ENCODE results near the gene PGAP6. TPM values are rescaled to one million over a fixed set of nuclear protein-coding genes. Genes with fewer than 3 reads are reported as not detected.
"Not testable (repeated sequence)": the region's sequence is repeated elsewhere in the genome, so short reads cannot be mapped to it uniquely, and the experiment has no call there.

The PGAP6 gene
- total RNA-seq, 2 donors from 2014 or later, result 38.7 to 55.4 TPM

DNA sequence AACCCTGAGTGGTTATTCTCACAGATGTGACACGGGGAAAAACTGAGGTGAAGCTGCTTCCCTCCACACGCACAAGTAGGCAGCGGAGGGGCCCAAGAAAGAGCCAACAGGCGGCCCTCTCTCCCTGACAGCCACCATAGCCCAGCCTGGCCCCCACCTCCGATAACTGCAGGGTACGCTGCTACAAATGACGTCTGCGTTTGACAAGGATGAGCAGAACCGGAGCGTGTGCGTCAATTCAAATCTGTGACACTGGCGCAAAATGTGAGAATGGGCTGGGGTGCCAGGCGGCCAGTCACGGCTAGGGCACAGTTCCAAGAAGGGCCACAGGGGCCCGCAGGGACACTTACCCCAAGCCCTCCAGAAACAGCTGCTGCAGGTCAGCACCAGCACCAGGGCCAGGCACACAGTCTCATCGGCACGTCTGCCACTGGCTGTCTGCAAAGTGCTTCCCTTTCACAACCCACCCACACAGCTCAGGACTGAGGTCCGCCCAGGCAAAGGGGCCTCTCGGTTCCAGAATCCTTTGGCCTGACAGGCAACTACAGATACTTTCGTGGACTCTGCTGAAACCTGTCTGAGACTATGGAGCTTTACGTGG is 43.7 kb downstream of the PGAP6 start:
- H3K4me1 ChIP-seq (ENCODE audit: control insufficient read depth in 1 of 2, low read depth in 2 of 2), result peaks cover 6 to 8% of the 10 kb centered on the region in 2 donors
- TF ChIP-seq, protein P1, sequence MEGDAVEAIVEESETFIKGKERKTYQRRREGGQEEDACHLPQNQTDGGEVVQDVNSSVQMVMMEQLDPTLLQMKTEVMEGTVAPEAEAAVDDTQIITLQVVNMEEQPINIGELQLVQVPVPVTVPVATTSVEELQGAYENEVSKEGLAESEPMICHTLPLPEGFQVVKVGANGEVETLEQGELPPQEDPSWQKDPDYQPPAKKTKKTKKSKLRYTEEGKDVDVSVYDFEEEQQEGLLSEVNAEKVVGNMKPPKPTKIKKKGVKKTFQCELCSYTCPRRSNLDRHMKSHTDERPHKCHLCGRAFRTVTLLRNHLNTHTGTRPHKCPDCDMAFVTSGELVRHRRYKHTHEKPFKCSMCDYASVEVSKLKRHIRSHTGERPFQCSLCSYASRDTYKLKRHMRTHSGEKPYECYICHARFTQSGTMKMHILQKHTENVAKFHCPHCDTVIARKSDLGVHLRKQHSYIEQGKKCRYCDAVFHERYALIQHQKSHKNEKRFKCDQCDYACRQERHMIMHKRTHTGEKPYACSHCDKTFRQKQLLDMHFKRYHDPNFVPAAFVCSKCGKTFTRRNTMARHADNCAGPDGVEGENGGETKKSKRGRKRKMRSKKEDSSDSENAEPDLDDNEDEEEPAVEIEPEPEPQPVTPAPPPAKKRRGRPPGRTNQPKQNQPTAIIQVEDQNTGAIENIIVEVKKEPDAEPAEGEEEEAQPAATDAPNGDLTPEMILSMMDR (IDR thresholded peaks at IDR 0.05), result no peak
- no peak overlapping the region for H3K4me3 ChIP-seq
- DNase-seq (ENCODE audit: low spot score) (no peak), ATAC-seq (ENCODE audit: insufficient number of reproducible peaks, low FRiP score, low read depth) (no peak)
- no peaks in the 10 kb centered on the region for H3K27me3 ChIP-seq (replicated peaks; ENCODE audit: insufficient read depth)
- H3K27ac ChIP-seq, result no peak overlapping the region
- no peaks in the 10 kb centered on the region for H3K9me3 ChIP-seq
- H3K36me3 ChIP-seq, result no peaks in the 10 kb centered on the region

DNA sequence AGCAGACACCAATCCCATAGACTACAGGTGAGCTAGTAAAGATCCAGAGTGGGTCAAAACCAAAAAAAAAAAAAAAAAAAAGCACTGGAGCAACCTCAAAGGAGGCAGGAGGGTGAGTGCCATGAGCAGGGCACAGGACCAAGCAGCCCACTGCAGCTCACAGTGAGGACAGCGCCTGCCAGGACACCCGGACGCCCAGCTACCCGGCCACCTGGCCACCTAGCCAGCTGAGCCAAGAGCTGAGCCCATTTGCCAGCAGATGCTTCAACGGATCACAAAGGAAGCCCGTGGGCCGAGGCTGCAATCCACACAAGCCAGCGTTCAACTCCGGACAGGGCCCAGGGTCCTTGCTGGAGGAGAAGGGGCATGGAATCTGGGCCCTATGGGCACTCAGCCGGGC is 44.3 kb downstream of the PGAP6 start:
- DNase-seq (ENCODE audit: low spot score), result no peak
- Histone ChIP-seq H3K27ac (no peak overlapping the region), H3K4me3 (no peak overlapping the region), H3K36me3 (no peaks in the 10 kb centered on the region), H3K27me3 (replicated peaks; ENCODE audit: insufficient read depth) (no peaks in the 10 kb centered on the region), H3K4me1 (ENCODE audit: control insufficient read depth in 1 of 2, low read depth in 2 of 2) (peaks cover 6 to 8% of the 10 kb centered on the region in 2 donors), H3K9me3 (no peaks in the 10 kb centered on the region)
- no peak for ATAC-seq (ENCODE audit: insufficient number of reproducible peaks, low FRiP score, low read depth)
- TF ChIP-seq, protein P1 (IDR thresholded peaks at IDR 0.05), result no peak

DNA sequence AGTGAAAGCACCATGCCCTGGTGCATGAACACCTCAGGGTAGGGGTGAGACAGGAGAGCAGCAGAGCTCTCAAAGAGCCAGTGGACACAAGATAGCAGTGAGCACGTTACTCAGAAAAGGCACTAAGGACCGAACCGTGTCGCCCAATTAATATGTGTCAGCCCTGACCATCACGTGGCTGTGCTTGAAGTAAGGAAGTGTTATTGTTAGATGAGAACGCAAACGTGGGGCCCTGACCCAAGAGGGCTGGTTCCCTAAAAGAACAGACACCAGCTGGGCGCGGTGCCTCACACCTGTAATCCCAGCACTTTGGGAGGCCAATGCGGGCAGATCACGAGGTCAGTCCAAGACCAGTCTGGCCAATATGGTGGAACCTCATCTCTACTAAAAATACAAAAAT is 45.5 kb downstream of the PGAP6 start:
- Histone ChIP-seq H3K36me3 (no peaks in the 10 kb centered on the region), H3K4me1 (ENCODE audit: control insufficient read depth in 1 of 2, low read depth in 2 of 2) (peaks cover 6 to 8% of the 10 kb centered on the region in 2 donors), H3K4me3 (no peak overlapping the region), H3K9me3 (no peaks in the 10 kb centered on the region), H3K27me3 (replicated peaks; ENCODE audit: insufficient read depth) (no peaks in the 10 kb centered on the region), H3K27ac (no peak overlapping the region)
- TF ChIP-seq, protein P1 (IDR thresholded peaks at IDR 0.05), result no peak
- no peak for ATAC-seq (ENCODE audit: insufficient number of reproducible peaks, low FRiP score, low read depth)
- DNase-seq (ENCODE audit: low spot score), result no peak

DNA sequence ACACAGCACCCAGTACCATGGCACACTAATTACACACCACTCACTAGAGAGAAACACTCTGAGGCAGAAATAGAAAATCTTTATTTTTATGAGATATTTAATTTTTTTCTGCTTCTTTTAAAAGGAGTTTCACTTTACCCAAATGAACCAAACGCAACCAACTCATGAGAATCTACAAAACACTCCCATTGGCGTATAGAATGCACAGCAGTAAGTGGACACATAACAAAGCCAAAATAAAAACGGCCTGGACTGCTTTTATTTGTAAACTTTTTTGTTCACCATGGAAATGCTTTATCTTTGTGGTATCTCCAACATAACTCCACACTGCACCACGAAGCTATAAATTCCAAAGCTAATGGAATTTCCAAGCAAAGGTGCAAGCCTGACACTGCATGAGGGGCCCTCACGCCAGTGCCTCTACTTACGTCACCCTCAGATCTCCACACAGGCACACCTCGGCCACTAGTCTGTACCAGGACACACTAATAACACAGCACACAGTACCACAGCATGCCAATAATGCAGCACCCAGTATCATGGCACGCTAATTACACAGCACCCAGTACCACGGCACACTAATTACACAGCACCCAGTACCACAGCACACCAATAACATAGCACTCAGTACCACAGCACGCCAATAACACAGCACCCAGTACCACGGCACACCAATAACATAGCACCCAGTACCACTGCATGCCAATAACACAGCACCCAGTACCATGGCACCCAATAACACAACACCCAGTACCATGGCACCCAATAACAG is 46.7 kb downstream of the PGAP6 start:
- DNase-seq (ENCODE audit: low spot score); ATAC-seq (ENCODE audit: insufficient number of reproducible peaks, low FRiP score, low read depth); H3K36me3 ChIP-seq; H3K4me3 ChIP-seq; H3K4me1 ChIP-seq (ENCODE audit: control insufficient read depth in 1 of 2, low read depth in 2 of 2); H3K27ac ChIP-seq; H3K27me3 ChIP-seq (replicated peaks; ENCODE audit: insufficient read depth); H3K9me3 ChIP-seq: not testable (repeated sequence)

DNA sequence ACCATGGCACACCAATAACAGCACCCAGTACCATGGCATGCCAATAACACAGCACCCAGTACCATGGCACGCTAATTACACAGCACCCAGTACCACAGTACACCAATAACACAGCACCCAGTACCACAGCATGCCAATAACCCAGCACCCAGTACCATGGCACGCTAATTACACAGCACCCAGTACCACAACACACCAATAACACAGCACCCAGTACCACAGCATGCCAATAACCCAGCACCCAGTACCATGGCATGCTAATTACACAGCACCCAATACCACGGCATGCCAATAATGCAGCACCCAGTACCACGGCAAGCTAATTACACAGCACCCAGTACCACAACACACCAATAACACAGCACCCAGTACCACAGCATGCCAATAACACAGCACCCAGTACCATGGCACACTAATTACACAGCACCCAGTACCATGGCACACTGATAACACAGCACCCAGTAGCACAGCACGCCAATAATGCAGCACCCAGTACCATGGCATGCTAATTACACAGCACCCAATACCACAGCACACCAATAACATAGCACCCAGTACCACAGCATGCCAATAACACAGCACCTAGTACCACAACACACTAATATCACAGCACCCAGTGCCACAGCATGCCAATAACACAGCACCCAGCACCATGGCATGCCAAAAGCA is 47.5 kb downstream of the PGAP6 start:
- not testable (repeated sequence) for H3K9me3 ChIP-seq; H3K4me1 ChIP-seq (ENCODE audit: control insufficient read depth in 1 of 2, low read depth in 2 of 2); H3K27me3 ChIP-seq (replicated peaks; ENCODE audit: insufficient read depth); H3K4me3 ChIP-seq; H3K27ac ChIP-seq; H3K36me3 ChIP-seq; DNase-seq (ENCODE audit: low spot score); ATAC-seq (ENCODE audit: insufficient number of reproducible peaks, low FRiP score, low read depth)

DNA sequence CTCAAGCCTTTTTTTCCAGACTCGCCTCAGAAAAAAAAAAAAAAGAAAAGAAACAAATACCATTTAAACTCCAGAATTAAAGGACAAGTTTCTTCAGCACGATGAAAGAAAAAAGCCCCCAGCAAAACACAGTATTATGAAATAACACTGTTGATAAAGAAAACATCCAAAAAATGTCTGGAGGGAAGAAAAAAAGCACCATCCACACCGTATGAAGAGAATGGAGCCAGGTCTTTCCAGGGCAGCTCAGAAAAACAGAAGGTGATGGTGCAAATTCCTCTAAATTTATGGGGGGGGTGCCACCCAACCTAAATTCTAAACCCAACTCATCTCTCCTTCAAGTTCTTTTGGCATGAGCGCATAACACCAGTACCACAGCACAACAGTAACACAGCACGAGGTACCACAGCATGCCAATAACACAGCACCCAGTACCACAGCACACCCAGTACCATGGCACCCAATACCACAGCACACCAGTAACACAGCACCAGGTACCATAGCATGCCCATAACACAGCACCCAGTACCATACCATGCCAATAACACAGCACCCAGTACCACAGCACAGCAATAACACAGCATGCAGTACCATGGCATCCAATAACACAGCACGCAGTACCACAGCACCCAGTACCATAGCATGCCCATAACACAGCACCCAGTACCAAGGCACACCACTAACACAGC is 48.2 kb downstream of the PGAP6 start:
- DNase-seq (ENCODE audit: low spot score) (no peak), ATAC-seq (ENCODE audit: insufficient number of reproducible peaks, low FRiP score, low read depth) (no peak)
- Histone ChIP-seq H3K27ac (no peak overlapping the region), H3K4me3 (no peak overlapping the region), H3K4me1 (ENCODE audit: control insufficient read depth in 1 of 2, low read depth in 2 of 2) (peaks cover 6 to 8% of the 10 kb centered on the region in 2 donors), H3K36me3 (no peaks in the 10 kb centered on the region), H3K9me3 (no peaks in the 10 kb centered on the region), H3K27me3 (replicated peaks; ENCODE audit: insufficient read depth) (no peaks in the 10 kb centered on the region)
- TF ChIP-seq, protein P1 (IDR thresholded peaks at IDR 0.05), result no peak

DNA sequence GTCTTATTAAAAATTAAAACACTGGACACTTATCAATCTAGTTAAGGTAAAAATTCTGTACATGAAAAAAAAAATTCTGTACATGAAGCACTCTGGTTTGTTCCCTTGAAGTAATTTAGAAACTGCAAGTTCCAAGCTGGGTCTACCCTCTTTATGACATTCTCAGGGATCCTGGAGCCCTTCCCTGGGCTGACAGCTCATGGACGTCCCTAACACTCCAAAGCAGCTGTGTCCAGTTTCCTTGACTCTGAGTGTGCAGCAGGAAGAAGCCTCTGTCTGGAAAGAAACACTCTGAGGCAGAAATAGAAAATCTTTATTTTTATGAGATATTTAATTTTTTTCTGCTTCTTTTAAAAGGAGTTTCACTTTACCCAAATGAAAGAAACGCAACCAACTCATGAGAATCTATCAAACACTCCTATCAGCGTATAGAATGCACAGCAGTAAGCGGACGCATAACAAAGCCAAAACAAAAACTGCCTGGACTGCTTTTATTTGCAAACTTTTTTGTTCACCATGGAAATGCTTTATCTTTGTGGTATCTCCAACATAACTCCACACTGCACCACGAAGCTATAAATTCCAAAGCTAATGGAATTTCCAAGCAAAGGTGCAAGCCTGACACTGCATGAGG is 50.5 kb downstream of the PGAP6 start:
- not testable (repeated sequence) for DNase-seq (ENCODE audit: low spot score); ATAC-seq (ENCODE audit: insufficient number of reproducible peaks, low FRiP score, low read depth); H3K9me3 ChIP-seq; H3K27ac ChIP-seq; H3K4me3 ChIP-seq; H3K27me3 ChIP-seq (replicated peaks; ENCODE audit: insufficient read depth); H3K36me3 ChIP-seq
- peaks cover 13 to 22% of the 10 kb centered on the region in 2 donors for H3K4me1 ChIP-seq (ENCODE audit: control insufficient read depth in 1 of 2, low read depth in 2 of 2)

All from thoracic aorta (tissue), 2 donors.